ENCODE results near the gene PTPRC. TPM values are rescaled to one million over a fixed set of nuclear protein-coding genes. Genes with fewer than 3 reads are reported as not detected.

The PTPRC gene
- polyA plus RNA-seq, 1 donor (not counting 4 experiments of a cell fraction or from before 2014, with no cell fraction given), result not detected

GRCh38 chr1:198763298-198763714, 124.5 kb downstream of the PTPRC start:
- H3K4me1 ChIP-seq (ENCODE audit: control insufficient read depth, extremely low read depth, insufficient read depth, low read length), result no peaks in the 10 kb centered on the region
- dilution Hi-C loops (cut with MboI; ENCODE audit: extremely low pct_ligation_motif_present, low sequenced_read_pairs), result no loop called here
- no peak overlapping the region for H2AFZ ChIP-seq (ENCODE audit: control insufficient read depth, low read length)
- no peaks in the 10 kb centered on the region for H3K27me3 ChIP-seq (ENCODE audit: control insufficient read depth, extremely low read depth, insufficient read depth, low read length)
- no peaks in the 10 kb centered on the region for H3K9me1 ChIP-seq (ENCODE audit: control insufficient read depth, extremely low read depth, insufficient read depth, low read length)
- no peaks in the 10 kb centered on the region for H3K79me2 ChIP-seq (ENCODE audit: control insufficient read depth, insufficient read depth, low read length)
- no peaks in the 10 kb centered on the region for H4K20me1 ChIP-seq (ENCODE audit: control insufficient read depth, extremely low read depth, insufficient read depth, low read length)
- DNase-seq (ENCODE audit: low read depth, low spot score), result no peak
- no peak overlapping the region for H3K4me2 ChIP-seq (ENCODE audit: control insufficient read depth, extremely low read depth, insufficient read depth, low read depth, low read length)
- no peaks in the 10 kb centered on the region for H3K9me3 ChIP-seq (ENCODE audit: control insufficient read depth, low read depth, low read length)
- H3K4me3 ChIP-seq (ENCODE audit: control insufficient read depth in 2 of 3, extremely low read depth in 1 of 3, insufficient read depth in 2 of 3, low read depth in 1 of 3, low read length in 3 of 3), result no peak overlapping the region
- no peak for TF ChIP-seq EZH2 (IDR thresholded peaks at IDR 0.05; ENCODE audit: low read length)
- TF ChIP-seq, protein P1, sequence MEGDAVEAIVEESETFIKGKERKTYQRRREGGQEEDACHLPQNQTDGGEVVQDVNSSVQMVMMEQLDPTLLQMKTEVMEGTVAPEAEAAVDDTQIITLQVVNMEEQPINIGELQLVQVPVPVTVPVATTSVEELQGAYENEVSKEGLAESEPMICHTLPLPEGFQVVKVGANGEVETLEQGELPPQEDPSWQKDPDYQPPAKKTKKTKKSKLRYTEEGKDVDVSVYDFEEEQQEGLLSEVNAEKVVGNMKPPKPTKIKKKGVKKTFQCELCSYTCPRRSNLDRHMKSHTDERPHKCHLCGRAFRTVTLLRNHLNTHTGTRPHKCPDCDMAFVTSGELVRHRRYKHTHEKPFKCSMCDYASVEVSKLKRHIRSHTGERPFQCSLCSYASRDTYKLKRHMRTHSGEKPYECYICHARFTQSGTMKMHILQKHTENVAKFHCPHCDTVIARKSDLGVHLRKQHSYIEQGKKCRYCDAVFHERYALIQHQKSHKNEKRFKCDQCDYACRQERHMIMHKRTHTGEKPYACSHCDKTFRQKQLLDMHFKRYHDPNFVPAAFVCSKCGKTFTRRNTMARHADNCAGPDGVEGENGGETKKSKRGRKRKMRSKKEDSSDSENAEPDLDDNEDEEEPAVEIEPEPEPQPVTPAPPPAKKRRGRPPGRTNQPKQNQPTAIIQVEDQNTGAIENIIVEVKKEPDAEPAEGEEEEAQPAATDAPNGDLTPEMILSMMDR (optimal IDR thresholded peaks at IDR 0.05 in 1 of 3, IDR thresholded peaks at IDR 0.05 in 1 of 3, conservative IDR thresholded peaks at IDR 0.05 in 1 of 3; ENCODE audit: extremely low read depth in 1 of 3, insufficient read depth in 2 of 3, low read length in 3 of 3), result no peak
- no peak overlapping the region for H3K9ac ChIP-seq (ENCODE audit: control insufficient read depth, extremely low read depth, insufficient read depth, low read length)
- no peaks in the 10 kb centered on the region for H3K36me3 ChIP-seq (ENCODE audit: control insufficient read depth in 2 of 2, extremely low read depth in 1 of 2, insufficient read depth in 2 of 2, low read length in 2 of 2)
- H3K27ac ChIP-seq (ENCODE audit: control insufficient read depth, insufficient read depth, low read length), result no peak overlapping the region
- FAIRE-seq, result peak; percentile 39

- Histone ChIP-seq H3K9ac (ENCODE audit: control insufficient read depth, extremely low read depth, insufficient read depth, low read length) (no peak overlapping the region), H3K27ac (ENCODE audit: control insufficient read depth, insufficient read depth, low read length) (no peak overlapping the region)
Measured at GRCh38 chr1:198764748-198765147, 125.9 kb downstream of the PTPRC start.

More at GRCh38 chr1:198764748-198765147, 125.9 kb downstream of the PTPRC start:
- no peak overlapping the region for H2AFZ ChIP-seq (ENCODE audit: control insufficient read depth, low read length)
- no peak for FAIRE-seq
- no peaks in the 10 kb centered on the region for H3K4me1 ChIP-seq (ENCODE audit: control insufficient read depth, extremely low read depth, insufficient read depth, low read length)
- H3K4me2 ChIP-seq (ENCODE audit: control insufficient read depth, extremely low read depth, insufficient read depth, low read depth, low read length), result no peak overlapping the region
- H3K79me2 ChIP-seq (ENCODE audit: control insufficient read depth, insufficient read depth, low read length), result no peaks in the 10 kb centered on the region
- no peaks in the 10 kb centered on the region for H4K20me1 ChIP-seq (ENCODE audit: control insufficient read depth, extremely low read depth, insufficient read depth, low read length)
- H3K36me3 ChIP-seq (ENCODE audit: control insufficient read depth in 2 of 2, extremely low read depth in 1 of 2, insufficient read depth in 2 of 2, low read length in 2 of 2), result no peaks in the 10 kb centered on the region
- TF ChIP-seq, protein P1 (optimal IDR thresholded peaks at IDR 0.05 in 1 of 3, IDR thresholded peaks at IDR 0.05 in 1 of 3, conservative IDR thresholded peaks at IDR 0.05 in 1 of 3; ENCODE audit: extremely low read depth in 1 of 3, insufficient read depth in 2 of 3, low read length in 3 of 3), result no peak
- no peak for TF ChIP-seq EZH2 (IDR thresholded peaks at IDR 0.05; ENCODE audit: low read length)
- H3K9me3 ChIP-seq (ENCODE audit: control insufficient read depth, low read depth, low read length), result no peaks in the 10 kb centered on the region
- no peaks in the 10 kb centered on the region for H3K27me3 ChIP-seq (ENCODE audit: control insufficient read depth, extremely low read depth, insufficient read depth, low read length)
- H3K4me3 ChIP-seq (ENCODE audit: control insufficient read depth in 2 of 3, extremely low read depth in 1 of 3, insufficient read depth in 2 of 3, low read depth in 1 of 3, low read length in 3 of 3), result no peak overlapping the region
- no peaks in the 10 kb centered on the region for H3K9me1 ChIP-seq (ENCODE audit: control insufficient read depth, extremely low read depth, insufficient read depth, low read length)
- dilution Hi-C loops (cut with MboI; ENCODE audit: extremely low pct_ligation_motif_present, low sequenced_read_pairs), result no loop called here
- no peak for DNase-seq (ENCODE audit: low read depth, low spot score)

Measured in keratinocyte (primary cell).